Panc1 (cell line): ENCODE results near the gene CCNJL. TPM values are rescaled to one million over a fixed set of nuclear protein-coding genes. Genes with fewer than 3 reads are reported as not detected.
A peak's percentile ranks its signal among the peaks of the same experiment; 100 is the strongest.

ENCODE experiments used
- ATAC-seq: fragments of 200-7000 bp; cut with Tn5 transposase; 2 replicates; pipeline ENCODE4 v1.9.1; 2020; ENCODE audit warnings: mild to moderate bottlenecking, moderate library complexity
- BruUV-seq: library from RNA; stranded (reverse); fragments of 400-500 nt; replicated peaks from 2 replicates; lab custom pipeline; 2021; lab: Mats Ljungman, UMichigan
- CTCF ChIA-PET: fragments of 300-600 bp; sonication (Branson Sonifier 250); formaldehyde crosslinking; loops from one replicate; lab custom pipeline; 2022; ENCODE audit warnings: antibody characterized with exemption; lab: Charles Lee
- POLR2A ChIA-PET: fragments of 300-600 bp; sonication (Branson Sonifier 250); formaldehyde crosslinking; loops from one replicate; lab custom pipeline; 2022; ENCODE audit warnings: antibody characterized with exemption; lab: Charles Lee
- DNase-seq: peaks from one replicate; pipeline ENCODE4 v3.0.0-alpha.2; 2010; ENCODE audit warnings: low read depth, low spot score
- H3K27ac ChIP-seq: 2 replicates; pipeline ENCODE4 v1.5.1; 2011; ENCODE audit warnings: mild to moderate bottlenecking, low read length, inconsistent platforms
- H3K27me3 ChIP-seq: fragments of 200-500 bp; sonication (Bioruptor generic); 2 replicates; pipeline ENCODE4 v1.6.0; 2014; ENCODE audit warnings: low read length, inconsistent platforms; ENCODE audit not compliant: control insufficient read depth, insufficient read depth
- H3K36me3 ChIP-seq: fragments of 200-500 bp; sonication (Bioruptor generic); 2 replicates; pipeline ENCODE4 v1.5.1; 2014; ENCODE audit warnings: inconsistent platforms, mild to moderate bottlenecking, low read length, moderate library complexity; ENCODE audit not compliant: control insufficient read depth, insufficient read depth
- H3K4me1 ChIP-seq: 2 replicates; pipeline ENCODE4 v1.5.1; 2011; ENCODE audit warnings: inconsistent platforms, mild to moderate bottlenecking, low read length, moderate library complexity; ENCODE audit not compliant: control insufficient read depth, insufficient read depth
- H3K4me3 ChIP-seq, 2 experiments: 2 replicates each; pipeline ENCODE4 v1.5.1; 2011 to 2012; ENCODE audit warnings: low read depth in 2 of 2, low read length in 2 of 2, mild to moderate bottlenecking in 2 of 2, inconsistent platforms in 1 of 2, moderate library complexity in 1 of 2
- H3K9me3 ChIP-seq: fragments of 200-500 bp; sonication (Bioruptor generic); 2 replicates; pipeline ENCODE4 v1.5.1; 2014; ENCODE audit warnings: low read depth, mild to moderate bottlenecking, inconsistent platforms, low read length, moderate library complexity; ENCODE audit not compliant: control insufficient read depth, insufficient read depth
- CTCF ChIP-seq: fragments of 450-650 bp; IDR thresholded peaks from 2 replicates; pipeline ENCODE4 v1.5.1; 2017; ENCODE audit warnings: mild to moderate bottlenecking
- POLR2AphosphoS5 ChIP-seq: IDR thresholded peaks from 2 replicates; pipeline ENCODE4 v1.6.1; 2012; ENCODE audit warnings: mild to moderate bottlenecking, low read depth, low read length, moderate library complexity
- REST ChIP-seq, 2 experiments: IDR thresholded peaks; 2 replicates each; pipeline ENCODE4 v1.6.1; 2011 to 2012; ENCODE audit warnings: low read depth in 2 of 2, control low read depth in 1 of 2, low read length in 1 of 2, mild to moderate bottlenecking in 1 of 2, moderate library complexity in 1 of 2; ENCODE audit not compliant: insufficient read depth in 1 of 2
- SIN3A ChIP-seq: IDR thresholded peaks from 2 replicates; pipeline ENCODE4 v1.6.1; 2012; ENCODE audit warnings: low read depth, mild to moderate bottlenecking, low read length, moderate library complexity, borderline replicate concordance; ENCODE audit not compliant: insufficient read depth
- TCF7L2 ChIP-seq: IDR thresholded peaks from 2 replicates; pipeline ENCODE4 v1.6.1; 2011; ENCODE audit warnings: mild to moderate bottlenecking, low read depth, low read length, inconsistent platforms
- in situ Hi-C: cut with HindIII; loops from 2 replicates; pipeline ENCODE4 v1.10.0; 2016; ENCODE audit warnings: low sequenced_read_pairs, low pct_unique_long_range_greater_than_20kb
- intact Hi-C: fragments of 100-400 bp; cut with micrococcal nuclease; formaldehyde crosslinking; loops from one replicate; pipeline ENCODE4 v1.10.0; 2022; ENCODE audit not compliant: unreplicated experiment
- total RNA-seq: library from RNA; stranded (reverse); gene quantifications from one replicate; pipeline ENCODE4 v1.2.1, GENCODE V29; 2021; ENCODE audit not compliant: unreplicated experiment

CCNJL gene
- total RNA-seq, 1 experiment from 2014 or later = 35.0 TPM

- no peak overlapping the region for H3K27ac ChIP-seq
- BruUV-seq = no TSS peak
- ChIA-PET CTCF (interaction anchor here (0.7 kb wide), 1 partner anchor 239 kb away, joined by 11 read pairs; no protein-coding TSS in a partner anchor), POLR2A (interaction anchor here (0.9 kb wide), 1 partner anchor 10 kb away, joined by 3 read pairs; no protein-coding TSS in a partner anchor)
- H3K9me3 ChIP-seq = no peaks in the 10 kb centered on the region
- in situ Hi-C loops = loop anchor here (10.0 kb wide), 1 partner anchor 94 kb away; the partner anchor contains the start of gene CCNJL
- no peaks in the 10 kb centered on the region for H3K4me1 ChIP-seq
- no peaks in the 10 kb centered on the region for H3K36me3 ChIP-seq
- H3K4me3 ChIP-seq = no peak overlapping the region
- DNase-seq = no peak
- no peaks in the 10 kb centered on the region for H3K27me3 ChIP-seq
- intact Hi-C loops = no loop called here
- TF ChIP-seq CTCF = no peak
- TF ChIP-seq POLR2AphosphoS5 = no peak
- no peak for TF ChIP-seq REST (IDR thresholded peaks at IDR 0.05; ENCODE audit: insufficient read depth in 1 of 2, low read depth in 2 of 2, low read length in 1 of 2)
- no peak for TF ChIP-seq TCF7L2
- no peak for TF ChIP-seq SIN3A
- no peak for ATAC-seq
These were observed 91.3 kb downstream of the CCNJL start for GRCh38 chr5:160221082-160221481.

- in situ Hi-C loops = no loop called here
- POLR2A ChIA-PET = no interaction called here
- DNase-seq = no peak
- intact Hi-C loops = no loop called here
- ATAC-seq = no peak
- Histone ChIP-seq H3K27ac (no peak overlapping the region), H3K27me3 (no peaks in the 10 kb centered on the region), H3K36me3 (no peaks in the 10 kb centered on the region), H3K4me3 (no peak overlapping the region), H3K4me1 (no peaks in the 10 kb centered on the region), H3K9me3 (no peaks in the 10 kb centered on the region)
- CTCF ChIA-PET = interaction anchor here (0.6 kb wide), 1 partner anchor 14 kb away, joined by 3 read pairs; no protein-coding TSS in a partner anchor
- no peak for TF ChIP-seq POLR2AphosphoS5
- TF ChIP-seq TCF7L2 = no peak
- no TSS peak for BruUV-seq
These were observed 93.0 kb downstream of the CCNJL start for GRCh38 chr5:160219356-160219755.

- ATAC-seq = peak; percentile 47; the same call in 1 of the 2 replicates
- Histone ChIP-seq H3K4me3 (no peak overlapping the region), H3K4me1 (no peaks in the 10 kb centered on the region), H3K36me3 (no peaks in the 10 kb centered on the region), H3K27me3 (no peaks in the 10 kb centered on the region), H3K9me3 (no peaks in the 10 kb centered on the region), H3K27ac (no peak overlapping the region)
- POLR2A ChIA-PET = no interaction called here
- no peak for DNase-seq
- CTCF ChIA-PET = no interaction called here
- BruUV-seq = no TSS peak
- in situ Hi-C loops (no loop called here), intact Hi-C loops (no loop called here)
- TF ChIP-seq SIN3A (no peak), POLR2AphosphoS5 (no peak), TCF7L2 (no peak), CTCF (no peak), REST (IDR thresholded peaks at IDR 0.05; ENCODE audit: insufficient read depth in 1 of 2, low read depth in 2 of 2, low read length in 1 of 2) (no peak)
These were observed 98.8 kb downstream of the CCNJL start for GRCh38 chr5:160213537-160213936.
